ENCODE measurements around the gene MAP4K2.

The MAP4K2 gene

DNA sequence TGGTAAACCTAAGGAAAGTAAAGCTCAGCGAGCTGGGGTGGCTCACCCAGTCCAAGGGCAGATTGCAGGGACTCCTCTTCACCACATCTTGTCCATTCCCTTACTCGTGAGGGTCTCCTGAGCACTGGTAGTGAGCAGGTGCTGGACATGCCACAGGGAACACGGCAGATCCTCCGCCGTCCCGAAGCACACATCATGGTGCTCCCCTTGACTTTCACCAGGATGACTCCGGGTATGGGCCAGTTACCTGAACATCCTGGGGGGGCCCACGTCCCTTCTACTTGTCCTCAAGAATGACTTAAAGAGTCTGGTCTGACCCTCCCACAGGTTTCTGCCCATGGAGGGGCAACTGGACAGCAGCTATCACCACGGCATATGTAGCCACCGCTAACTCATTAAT lies 16.7 kb downstream of the MAP4K2 start:
- no peaks in the 10 kb centered on the region for H3K4me1 ChIP-seq (ENCODE audit: control insufficient read depth, insufficient read depth, low read length)

GRCh38 chr11:64784813-64785581 lies 18.0 kb downstream of the MAP4K2 start:
- Histone ChIP-seq H3K4me3 (ENCODE audit: low read length) (no peak overlapping the region), H3K9ac (ENCODE audit: low read depth, low read length) (no peak overlapping the region), H3K27me3 (ENCODE audit: control insufficient read depth, insufficient read depth, low read length) (no peaks in the 10 kb centered on the region), H3K9me3 (replicated peaks; ENCODE audit: low read length) (no peaks in the 10 kb centered on the region), H3K36me3 (ENCODE audit: insufficient read depth, low read length) (no peaks in the 10 kb centered on the region), H3K4me2 (ENCODE audit: low read length) (no peak overlapping the region), H3K4me1 (ENCODE audit: control insufficient read depth, insufficient read depth, low read length) (no peaks in the 10 kb centered on the region)

More for the DNA sequence above, 16.7 kb downstream of the MAP4K2 start:
- Histone ChIP-seq H3K4me3 (ENCODE audit: low read length) (no peak overlapping the region), H3K9me3 (replicated peaks; ENCODE audit: low read length) (no peaks in the 10 kb centered on the region), H3K9ac (ENCODE audit: low read depth, low read length) (no peak overlapping the region), H3K4me2 (ENCODE audit: low read length) (no peak overlapping the region), H3K27me3 (ENCODE audit: control insufficient read depth, insufficient read depth, low read length) (no peaks in the 10 kb centered on the region), H3K36me3 (ENCODE audit: insufficient read depth, low read length) (no peaks in the 10 kb centered on the region)

DNA sequence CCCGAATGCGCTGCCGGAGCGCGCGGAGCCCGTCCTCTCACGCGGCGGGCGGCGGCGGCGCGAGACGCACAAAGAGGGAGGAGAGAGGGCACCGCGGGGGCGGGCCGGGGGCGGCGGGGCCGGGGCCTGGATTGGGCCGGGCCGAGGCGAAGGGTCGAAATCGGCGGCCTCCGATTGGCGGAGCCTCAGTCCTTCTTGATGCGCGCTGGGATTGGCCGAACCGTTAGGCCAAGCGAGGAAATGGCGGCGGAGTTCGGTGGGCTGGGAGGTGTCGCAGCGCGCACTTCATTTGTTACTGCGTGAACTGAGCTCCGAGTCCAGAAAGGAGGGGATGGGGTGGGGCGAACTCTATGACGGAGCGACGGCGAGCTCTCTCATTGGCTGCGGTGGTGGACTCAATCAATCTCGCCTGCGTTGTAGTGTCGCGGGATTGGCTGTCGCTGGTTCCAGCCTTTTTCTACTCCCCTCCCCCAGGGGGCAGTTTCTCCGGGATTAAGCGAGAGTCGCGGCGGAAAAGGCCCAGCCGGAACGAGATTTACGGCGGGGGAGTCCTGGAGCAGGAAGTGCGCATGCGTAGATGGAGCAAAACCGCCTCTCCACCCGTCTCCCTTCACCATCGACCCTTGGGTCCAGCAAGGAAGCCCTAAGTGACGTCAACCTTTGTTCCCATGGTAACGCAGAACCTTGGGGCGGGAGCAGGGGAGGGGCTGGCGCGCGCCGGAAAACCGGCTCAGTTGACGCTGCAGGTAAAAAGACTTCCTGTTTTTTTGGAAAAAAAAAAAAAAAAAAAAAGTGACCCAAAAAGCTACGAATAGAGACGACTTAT lies 24.3 kb downstream of the MAP4K2 start, which contains the start of gene SF1:
SF1 (minus strand) TSS at position 70 of the 826 bp plus-strand sequence. CDS start 150 bp downstream, outside the sequence.
- H3K4me1 ChIP-seq (ENCODE audit: control insufficient read depth, insufficient read depth, low read length) = peaks cover 15% of the 10 kb centered on the region
- no peaks in the 10 kb centered on the region for H3K27me3 ChIP-seq (ENCODE audit: control insufficient read depth, insufficient read depth, low read length)
- peak within 1 kb of the TSS; percentile 96 for H3K4me2 ChIP-seq (ENCODE audit: low read length)
- peaks cover 35% of the 10 kb centered on the region for H3K36me3 ChIP-seq (ENCODE audit: insufficient read depth, low read length)
- peak within 1 kb of the TSS; percentile 84 for H3K4me3 ChIP-seq (ENCODE audit: low read length)
- no peaks in the 10 kb centered on the region for H3K9me3 ChIP-seq (replicated peaks; ENCODE audit: low read length)
- peak within 1 kb of the TSS; percentile 97 for H3K9ac ChIP-seq (ENCODE audit: low read depth, low read length)

DNA sequence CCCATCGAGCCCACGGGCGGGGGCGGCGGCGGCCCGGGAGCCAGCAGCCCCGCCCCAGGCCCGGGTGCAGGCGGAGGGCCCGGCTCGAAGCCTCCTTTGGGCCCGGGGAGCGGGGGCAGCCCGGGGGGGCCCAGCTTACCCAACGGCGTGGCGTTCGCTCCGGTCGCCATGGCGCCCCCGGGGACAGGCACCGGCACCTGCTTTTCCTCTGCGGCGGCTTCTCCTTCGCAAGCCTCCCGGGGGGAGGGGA lies 24.9 kb downstream of the MAP4K2 start:
- peak overlapping the region; percentile 84 for H3K4me3 ChIP-seq (ENCODE audit: low read length)
- H3K9ac ChIP-seq (ENCODE audit: low read depth, low read length) = peak overlapping the region; percentile 97
- H3K4me2 ChIP-seq (ENCODE audit: low read length) = peak overlapping the region; percentile 72
- no peaks in the 10 kb centered on the region for H3K27me3 ChIP-seq (ENCODE audit: control insufficient read depth, insufficient read depth, low read length)
- H3K9me3 ChIP-seq (replicated peaks; ENCODE audit: low read length) = no peaks in the 10 kb centered on the region
- H3K4me1 ChIP-seq (ENCODE audit: control insufficient read depth, insufficient read depth, low read length) = peaks cover 15% of the 10 kb centered on the region
- H3K36me3 ChIP-seq (ENCODE audit: insufficient read depth, low read length) = peaks cover 40% of the 10 kb centered on the region

DNA sequence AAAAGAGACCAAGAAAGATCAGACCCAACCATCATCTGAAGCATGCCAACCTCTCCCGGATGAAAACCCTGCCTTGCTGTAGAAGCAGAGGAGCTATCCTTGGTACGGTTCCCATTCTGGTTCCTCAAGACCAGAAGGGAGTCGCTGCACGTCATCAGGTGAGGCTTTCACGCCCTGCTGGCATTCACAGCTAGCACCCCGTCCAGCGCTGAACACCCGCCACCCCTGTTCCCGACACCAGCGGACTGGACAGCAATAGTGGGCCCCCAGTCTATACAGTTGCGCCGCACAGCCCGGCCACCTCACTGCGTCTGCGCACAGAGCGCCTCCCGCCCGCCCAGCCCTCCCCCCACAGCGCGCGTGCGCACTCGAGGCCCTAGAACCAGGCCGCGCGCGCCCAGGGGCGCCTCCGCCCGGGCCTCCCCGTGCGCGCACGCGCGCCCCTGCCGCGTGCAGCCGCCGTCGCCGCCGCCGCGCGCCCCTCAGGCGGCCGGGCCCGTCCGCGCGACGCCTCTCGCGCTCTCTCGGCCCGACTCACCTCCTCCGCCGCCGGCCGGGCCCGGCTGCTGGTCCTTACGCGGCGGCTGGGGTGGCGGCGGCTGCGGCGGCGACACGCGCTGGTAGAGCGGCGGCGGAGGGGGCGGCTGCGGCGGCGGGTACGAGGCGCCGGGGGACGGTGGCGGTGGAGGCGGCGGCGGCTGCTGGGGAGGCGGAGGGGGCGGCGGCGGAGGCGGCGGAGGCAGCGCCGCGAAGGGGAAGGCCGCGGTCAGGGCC lies 25.4 kb downstream of the MAP4K2 start:
- Histone ChIP-seq H3K36me3 (ENCODE audit: insufficient read depth, low read length) (peaks cover 45% of the 10 kb centered on the region), H3K27me3 (ENCODE audit: control insufficient read depth, insufficient read depth, low read length) (no peaks in the 10 kb centered on the region), H3K4me1 (ENCODE audit: control insufficient read depth, insufficient read depth, low read length) (peaks cover 15% of the 10 kb centered on the region), H3K4me3 (ENCODE audit: low read length) (peak overlapping the region; percentile 84), H3K9me3 (replicated peaks; ENCODE audit: low read length) (no peaks in the 10 kb centered on the region), H3K4me2 (ENCODE audit: low read length) (peak overlapping the region; percentile 96), H3K9ac (ENCODE audit: low read depth, low read length) (peak overlapping the region; percentile 97)

DNA sequence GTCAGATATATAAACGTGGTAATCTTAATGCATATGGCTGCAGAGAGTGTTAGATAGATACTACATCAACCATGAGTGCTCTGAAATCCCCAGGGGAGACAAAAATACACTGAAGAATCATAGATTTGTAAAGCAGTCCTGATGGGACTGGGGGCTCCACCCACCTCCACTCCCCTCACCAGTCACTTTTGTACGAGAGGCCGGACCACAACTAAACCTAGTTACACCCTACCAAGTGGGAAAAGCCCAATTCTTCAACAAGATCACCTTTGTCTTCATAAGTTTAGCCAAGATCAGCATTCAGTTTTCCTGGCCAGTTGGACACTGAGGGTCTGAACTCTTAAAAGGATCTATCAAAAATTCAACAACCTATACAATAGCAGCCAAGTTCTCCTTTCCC lies 26.1 kb downstream of the MAP4K2 start:
- Histone ChIP-seq H3K9ac (ENCODE audit: low read depth, low read length) (peak overlapping the region; percentile 97), H3K36me3 (ENCODE audit: insufficient read depth, low read length) (peaks cover 53% of the 10 kb centered on the region), H3K4me1 (ENCODE audit: control insufficient read depth, insufficient read depth, low read length) (peaks cover 15% of the 10 kb centered on the region), H3K4me2 (ENCODE audit: low read length) (peak overlapping the region; percentile 96), H3K9me3 (replicated peaks; ENCODE audit: low read length) (no peaks in the 10 kb centered on the region), H3K4me3 (ENCODE audit: low read length) (peak overlapping the region; percentile 84), H3K27me3 (ENCODE audit: control insufficient read depth, insufficient read depth, low read length) (no peaks in the 10 kb centered on the region)

DNA sequence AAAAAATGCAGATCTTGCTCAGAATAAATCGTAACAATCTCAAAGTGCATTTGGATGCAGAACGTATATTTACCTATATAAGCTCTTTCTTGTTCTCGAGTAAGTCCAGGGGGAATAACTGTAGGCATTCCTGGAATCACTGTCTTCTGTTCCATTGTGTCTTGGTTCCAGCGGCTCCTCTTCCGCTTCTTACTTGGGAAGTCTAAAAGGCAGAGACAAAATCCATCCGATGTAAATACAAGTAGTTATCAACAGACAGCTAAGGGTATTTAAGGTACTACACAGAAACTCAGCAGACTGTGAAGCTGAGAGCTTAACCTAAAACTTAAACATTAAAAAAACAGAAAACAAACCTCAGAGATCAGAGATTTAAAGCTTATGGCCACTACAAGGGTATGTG lies 26.6 kb downstream of the MAP4K2 start:
- Histone ChIP-seq H3K4me3 (ENCODE audit: low read length) (peak overlapping the region; percentile 84), H3K4me2 (ENCODE audit: low read length) (peak overlapping the region; percentile 96), H3K27me3 (ENCODE audit: control insufficient read depth, insufficient read depth, low read length) (no peaks in the 10 kb centered on the region), H3K9me3 (replicated peaks; ENCODE audit: low read length) (no peaks in the 10 kb centered on the region), H3K36me3 (ENCODE audit: insufficient read depth, low read length) (peaks cover 57% of the 10 kb centered on the region), H3K9ac (ENCODE audit: low read depth, low read length) (peak overlapping the region; percentile 97), H3K4me1 (ENCODE audit: control insufficient read depth, insufficient read depth, low read length) (peaks cover 15% of the 10 kb centered on the region)

- H3K27me3 ChIP-seq (ENCODE audit: control insufficient read depth, insufficient read depth, low read length) = no peaks in the 10 kb centered on the region
- peaks cover 80% of the 10 kb centered on the region for H3K36me3 ChIP-seq (ENCODE audit: insufficient read depth, low read length)
- no peaks in the 10 kb centered on the region for H3K9me3 ChIP-seq (replicated peaks; ENCODE audit: low read length)
- peaks cover 12% of the 10 kb centered on the region for H3K4me1 ChIP-seq (ENCODE audit: control insufficient read depth, insufficient read depth, low read length)
- no peak overlapping the region for H3K4me2 ChIP-seq (ENCODE audit: low read length)
- H3K9ac ChIP-seq (ENCODE audit: low read depth, low read length) = no peak overlapping the region
- H3K4me3 ChIP-seq (ENCODE audit: low read length) = no peak overlapping the region
Measured at GRCh38 chr11:64774144-64774543, 28.9 kb downstream of the MAP4K2 start.

DNA sequence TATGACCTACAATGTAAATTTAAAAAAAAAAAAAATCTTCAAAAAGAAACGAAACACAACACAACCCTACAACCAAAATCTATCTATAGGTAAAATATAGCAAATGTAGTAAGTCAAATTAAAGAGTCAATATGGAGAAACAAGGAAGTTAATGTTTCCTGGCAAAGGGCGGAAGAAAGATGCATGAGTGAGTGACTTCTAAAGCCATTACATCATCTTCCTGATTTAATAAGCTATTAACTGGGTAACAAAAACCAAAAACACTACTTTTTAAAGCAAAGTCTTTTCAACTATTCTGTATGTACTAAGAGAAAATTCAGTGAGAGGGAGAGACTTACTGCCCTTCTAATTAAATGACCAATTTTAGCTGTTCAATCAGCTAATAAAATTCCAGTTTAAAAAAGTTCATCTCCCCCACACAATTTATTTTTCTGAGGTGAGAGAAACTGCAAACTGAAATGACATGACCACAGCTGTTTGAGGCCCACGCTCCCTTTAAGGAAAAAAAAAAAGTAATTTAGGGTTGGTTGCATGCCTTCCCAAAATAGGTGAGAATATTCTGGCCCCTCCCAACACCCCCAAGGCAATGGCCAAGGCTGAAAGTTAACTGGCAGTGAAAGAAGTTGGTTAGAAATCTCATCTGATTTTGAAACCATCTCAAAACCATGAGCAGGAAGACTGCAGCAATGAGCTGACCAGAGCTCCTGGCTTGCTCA lies 30.6 kb downstream of the MAP4K2 start:
- no peak overlapping the region for H3K4me3 ChIP-seq (ENCODE audit: low read length)
- peaks cover 97% of the 10 kb centered on the region for H3K36me3 ChIP-seq (ENCODE audit: insufficient read depth, low read length)
- H3K27me3 ChIP-seq (ENCODE audit: control insufficient read depth, insufficient read depth, low read length) = no peaks in the 10 kb centered on the region
- no peaks in the 10 kb centered on the region for H3K9me3 ChIP-seq (replicated peaks; ENCODE audit: low read length)
- H3K4me2 ChIP-seq (ENCODE audit: low read length) = no peak overlapping the region
- no peak overlapping the region for H3K9ac ChIP-seq (ENCODE audit: low read depth, low read length)
- H3K4me1 ChIP-seq (ENCODE audit: control insufficient read depth, insufficient read depth, low read length) = peaks cover 12% of the 10 kb centered on the region

GRCh38 chr11:64771861-64772260 lies 31.2 kb downstream of the MAP4K2 start:
- Histone ChIP-seq H3K4me1 (ENCODE audit: control insufficient read depth, insufficient read depth, low read length) (peaks cover 9% of the 10 kb centered on the region), H3K4me2 (ENCODE audit: low read length) (no peak overlapping the region), H3K9me3 (replicated peaks; ENCODE audit: low read length) (no peaks in the 10 kb centered on the region), H3K4me3 (ENCODE audit: low read length) (no peak overlapping the region), H3K9ac (ENCODE audit: low read depth, low read length) (no peak overlapping the region), H3K27me3 (ENCODE audit: control insufficient read depth, insufficient read depth, low read length) (no peaks in the 10 kb centered on the region), H3K36me3 (ENCODE audit: insufficient read depth, low read length) (peaks cover 98% of the 10 kb centered on the region)

GRCh38 chr11:64770120-64770519 lies 32.9 kb downstream of the MAP4K2 start:
- Histone ChIP-seq H3K36me3 (ENCODE audit: insufficient read depth, low read length) (peaks cover 89% of the 10 kb centered on the region), H3K27me3 (ENCODE audit: control insufficient read depth, insufficient read depth, low read length) (no peaks in the 10 kb centered on the region), H3K4me1 (ENCODE audit: control insufficient read depth, insufficient read depth, low read length) (no peaks in the 10 kb centered on the region), H3K9me3 (replicated peaks; ENCODE audit: low read length) (no peaks in the 10 kb centered on the region), H3K9ac (ENCODE audit: low read depth, low read length) (no peak overlapping the region), H3K4me3 (ENCODE audit: low read length) (no peak overlapping the region), H3K4me2 (ENCODE audit: low read length) (no peak overlapping the region)

Measured in skeletal muscle satellite cell (primary cell).